ENCODE data around the gene UCN.
A peak's percentile ranks its signal among the peaks of the same experiment; 100 is the strongest.
"Not testable (repeated sequence)": the region's sequence is repeated elsewhere in the genome, so short reads cannot be mapped to it uniquely, and the experiment has no call there.

The UCN gene

GRCh38 chr2:27324720-27325119 is 16.5 kb upstream of the UCN start:
- H3K9me3 ChIP-seq (ENCODE audit: control insufficient read depth, low read length): no peaks in the 10 kb centered on the region
- H3K4me3 ChIP-seq (ENCODE audit: low read length): no peak overlapping the region
- H3K4me1 ChIP-seq (ENCODE audit: control insufficient read depth, insufficient read depth, low read length): peaks cover 27% of the 10 kb centered on the region
- peaks cover 14% of the 10 kb centered on the region for H3K36me3 ChIP-seq (ENCODE audit: control insufficient read depth, insufficient read depth, low read length)
- H3K27me3 ChIP-seq (ENCODE audit: control insufficient read depth, insufficient read depth, low read length): no peaks in the 10 kb centered on the region
- H3K9ac ChIP-seq (ENCODE audit: low read length): no peak overlapping the region

- Histone ChIP-seq H3K9ac (ENCODE audit: low read length) (peak overlapping the region; percentile 98), H3K9me3 (ENCODE audit: control insufficient read depth, low read length) (no peaks in the 10 kb centered on the region), H3K4me3 (ENCODE audit: low read length) (peak overlapping the region; percentile 97), H3K27me3 (ENCODE audit: control insufficient read depth, insufficient read depth, low read length) (no peaks in the 10 kb centered on the region), H3K4me1 (ENCODE audit: control insufficient read depth, insufficient read depth, low read length) (peaks cover 27% of the 10 kb centered on the region), H3K36me3 (ENCODE audit: control insufficient read depth, insufficient read depth, low read length) (peaks cover 8% of the 10 kb centered on the region)
Observed at GRCh38 chr2:27323596-27324285, 15.5 kb upstream of the UCN start.

- Histone ChIP-seq H3K4me1 (ENCODE audit: control insufficient read depth, insufficient read depth, low read length) (peaks cover 27% of the 10 kb centered on the region), H3K9ac (ENCODE audit: low read length) (peak within 1 kb of the TSS; percentile 98)
Observed at GRCh38 chr2:27322766-27323595, 14.7 kb upstream of the UCN start, which contains the start of gene MPV17. MPV17 (minus strand) TSS chr2:27323097; CDS start chr2:27322517, 580 bp downstream.

GRCh38 chr2:27322301-27322765 is 14.1 kb upstream of the UCN start:
- Histone ChIP-seq H3K4me1 (ENCODE audit: control insufficient read depth, insufficient read depth, low read length) (peaks cover 27% of the 10 kb centered on the region), H3K27me3 (ENCODE audit: control insufficient read depth, insufficient read depth, low read length) (no peaks in the 10 kb centered on the region), H3K9ac (ENCODE audit: low read length) (peak overlapping the region; percentile 98), H3K9me3 (ENCODE audit: control insufficient read depth, low read length) (no peaks in the 10 kb centered on the region), H3K36me3 (ENCODE audit: control insufficient read depth, insufficient read depth, low read length) (no peaks in the 10 kb centered on the region), H3K4me3 (ENCODE audit: low read length) (peak overlapping the region; percentile 97)

More at GRCh38 chr2:27322766-27323595, 14.7 kb upstream of the UCN start, which contains the start of gene MPV17:
- H3K4me3 ChIP-seq (ENCODE audit: low read length): peak within 1 kb of the TSS; percentile 97
- peaks cover 2% of the 10 kb centered on the region for H3K36me3 ChIP-seq (ENCODE audit: control insufficient read depth, insufficient read depth, low read length)
- no peaks in the 10 kb centered on the region for H3K9me3 ChIP-seq (ENCODE audit: control insufficient read depth, low read length)
- H3K27me3 ChIP-seq (ENCODE audit: control insufficient read depth, insufficient read depth, low read length): no peaks in the 10 kb centered on the region

- Histone ChIP-seq H3K9me3 (ENCODE audit: control insufficient read depth, low read length) (no peaks in the 10 kb centered on the region), H3K4me3 (ENCODE audit: low read length) (no peak overlapping the region), H3K9ac (ENCODE audit: low read length) (no peak overlapping the region), H3K36me3 (ENCODE audit: control insufficient read depth, insufficient read depth, low read length) (no peaks in the 10 kb centered on the region), H3K27me3 (ENCODE audit: control insufficient read depth, insufficient read depth, low read length) (no peaks in the 10 kb centered on the region), H3K4me1 (ENCODE audit: control insufficient read depth, insufficient read depth, low read length) (peaks cover 27% of the 10 kb centered on the region)
Observed at GRCh38 chr2:27320958-27321543, 12.8 kb upstream of the UCN start.

- not testable (repeated sequence) for H3K4me3 ChIP-seq (ENCODE audit: low read length); H3K27me3 ChIP-seq (ENCODE audit: control insufficient read depth, insufficient read depth, low read length); H3K9ac ChIP-seq (ENCODE audit: low read length); H3K36me3 ChIP-seq (ENCODE audit: control insufficient read depth, insufficient read depth, low read length); H3K9me3 ChIP-seq (ENCODE audit: control insufficient read depth, low read length)
- H3K4me1 ChIP-seq (ENCODE audit: control insufficient read depth, insufficient read depth, low read length): peaks cover 27% of the 10 kb centered on the region
Observed at GRCh38 chr2:27319839-27320238, 11.6 kb upstream of the UCN start.

- no peak overlapping the region for H3K4me3 ChIP-seq (ENCODE audit: low read length)
- H3K9ac ChIP-seq (ENCODE audit: low read length): no peak overlapping the region
- no peaks in the 10 kb centered on the region for H3K27me3 ChIP-seq (ENCODE audit: control insufficient read depth, insufficient read depth, low read length)
- no peaks in the 10 kb centered on the region for H3K36me3 ChIP-seq (ENCODE audit: control insufficient read depth, insufficient read depth, low read length)
- no peaks in the 10 kb centered on the region for H3K9me3 ChIP-seq (ENCODE audit: control insufficient read depth, low read length)
- H3K4me1 ChIP-seq (ENCODE audit: control insufficient read depth, insufficient read depth, low read length): peaks cover 12% of the 10 kb centered on the region
Observed at GRCh38 chr2:27316655-27317412, 8.6 kb upstream of the UCN start.

- H3K4me1 ChIP-seq (ENCODE audit: control insufficient read depth, insufficient read depth, low read length): no peaks in the 10 kb centered on the region
- no peaks in the 10 kb centered on the region for H3K27me3 ChIP-seq (ENCODE audit: control insufficient read depth, insufficient read depth, low read length)
- no peaks in the 10 kb centered on the region for H3K9me3 ChIP-seq (ENCODE audit: control insufficient read depth, low read length)
- no peak overlapping the region for H3K4me3 ChIP-seq (ENCODE audit: low read length)
- no peaks in the 10 kb centered on the region for H3K36me3 ChIP-seq (ENCODE audit: control insufficient read depth, insufficient read depth, low read length)
- no peak overlapping the region for H3K9ac ChIP-seq (ENCODE audit: low read length)
Observed at GRCh38 chr2:27315122-27315521, 6.9 kb upstream of the UCN start.

- H3K9me3 ChIP-seq (ENCODE audit: control insufficient read depth, low read length): no peaks in the 10 kb centered on the region
- no peaks in the 10 kb centered on the region for H3K36me3 ChIP-seq (ENCODE audit: control insufficient read depth, insufficient read depth, low read length)
- no peak overlapping the region for H3K4me3 ChIP-seq (ENCODE audit: low read length)
- H3K9ac ChIP-seq (ENCODE audit: low read length): no peak overlapping the region
- H3K4me1 ChIP-seq (ENCODE audit: control insufficient read depth, insufficient read depth, low read length): no peaks in the 10 kb centered on the region
- no peaks in the 10 kb centered on the region for H3K27me3 ChIP-seq (ENCODE audit: control insufficient read depth, insufficient read depth, low read length)
Observed at GRCh38 chr2:27314709-27315108, 6.5 kb upstream of the UCN start.

- no peaks in the 10 kb centered on the region for H3K9me3 ChIP-seq (ENCODE audit: control insufficient read depth, low read length)
- no peaks in the 10 kb centered on the region for H3K36me3 ChIP-seq (ENCODE audit: control insufficient read depth, insufficient read depth, low read length)
- H3K4me3 ChIP-seq (ENCODE audit: low read length): no peak overlapping the region
- H3K4me1 ChIP-seq (ENCODE audit: control insufficient read depth, insufficient read depth, low read length): no peaks in the 10 kb centered on the region
- H3K9ac ChIP-seq (ENCODE audit: low read length): no peak overlapping the region
- no peaks in the 10 kb centered on the region for H3K27me3 ChIP-seq (ENCODE audit: control insufficient read depth, insufficient read depth, low read length)
Observed at GRCh38 chr2:27313882-27314645, 5.8 kb upstream of the UCN start.

- Histone ChIP-seq H3K9me3 (ENCODE audit: control insufficient read depth, low read length) (no peaks in the 10 kb centered on the region), H3K4me3 (ENCODE audit: low read length) (no peak overlapping the region), H3K4me1 (ENCODE audit: control insufficient read depth, insufficient read depth, low read length) (peaks cover 7% of the 10 kb centered on the region), H3K27me3 (ENCODE audit: control insufficient read depth, insufficient read depth, low read length) (peaks cover 18% of the 10 kb centered on the region), H3K36me3 (ENCODE audit: control insufficient read depth, insufficient read depth, low read length) (no peaks in the 10 kb centered on the region), H3K9ac (ENCODE audit: low read length) (no peak overlapping the region)
Observed at GRCh38 chr2:27312152-27312551, 3.9 kb upstream of the UCN start.
